Measurements from ENCODE around the gene LIAS. TPM values are rescaled to one million over a fixed set of nuclear protein-coding genes. Genes with fewer than 3 reads are reported as not detected.
"Not testable (repeated sequence)": the region's sequence is repeated elsewhere in the genome, so short reads cannot be mapped to it uniquely, and the experiment has no call there.

Gene LIAS
- total RNA-seq, 4 donors from 2014 or later, result 2.6 to 27.3 (median 13.0) TPM

- Histone ChIP-seq H3K27ac (no peak overlapping the region), H3K4me1 (no peaks in the 10 kb centered on the region), H3K4me3 (no peak overlapping the region), H3K9me3 (no peaks in the 10 kb centered on the region), H3K36me3 (no peaks in the 10 kb centered on the region), H3K27me3 (no peaks in the 10 kb centered on the region)
- no peak for DNase-seq
- WGBS, 2 donors (ENCODE audit: low coverage in 1 of 2), result 87 to 90% methylated on average over 2 to 3 of the region's 3 CpGs
- TF ChIP-seq POLR2A (IDR thresholded peaks at IDR 0.05) (no peak), EP300 (IDR thresholded peaks at IDR 0.05; ENCODE audit: low read depth) (no peak), POLR2AphosphoS5 (IDR thresholded peaks at IDR 0.05) (no peak), CTCF (IDR thresholded peaks at IDR 0.05) (no peak)
- in situ Hi-C loops (cut with MboI; ENCODE audit: low pct_ligation_motif_present in 1 of 4, low pct_unique_long_range_greater_than_20kb in 1 of 4, low sequenced_read_pairs in 3 of 4), result no loop called here
- intact Hi-C loops (cut with DNase I; ENCODE audit: low total_unique reads), result no loop called here
These were observed 36.6 kb upstream of the LIAS start for GRCh38 chr4:39422247-39422646.

- H3K27me3 ChIP-seq; H3K36me3 ChIP-seq; H3K4me3 ChIP-seq; H3K4me1 ChIP-seq; intact Hi-C loops (cut with DNase I; ENCODE audit: low total_unique reads); DNase-seq; H3K9me3 ChIP-seq; H3K27ac ChIP-seq: not testable (repeated sequence)
- 75 to 84% methylated on average over 1 of the region's 1 CpG for WGBS, 2 donors (ENCODE audit: low coverage in 1 of 2)
- in situ Hi-C loops (cut with MboI; ENCODE audit: low pct_ligation_motif_present in 1 of 4, low pct_unique_long_range_greater_than_20kb in 1 of 4, low sequenced_read_pairs in 3 of 4), result loop anchor here in 1 of 4 donors (25.0 kb wide), 1 partner anchor 538 kb away; no protein-coding TSS in a partner anchor
These were observed 33.6 kb upstream of the LIAS start for GRCh38 chr4:39425297-39425696.

GRCh38 chr4:39426728-39427127 lies 32.1 kb upstream of the LIAS start:
- in situ Hi-C loops (cut with MboI; ENCODE audit: low pct_ligation_motif_present in 1 of 4, low pct_unique_long_range_greater_than_20kb in 1 of 4, low sequenced_read_pairs in 3 of 4), result loop anchor here in 1 of 4 donors (25.0 kb wide), 1 partner anchor 539 kb away; no protein-coding TSS in a partner anchor

GRCh38 chr4:39427520-39428114 lies 31.2 kb upstream of the LIAS start:
- Histone ChIP-seq H3K4me3 (no peak overlapping the region), H3K27ac (no peak overlapping the region), H3K27me3 (no peaks in the 10 kb centered on the region), H3K36me3 (no peaks in the 10 kb centered on the region), H3K9me3 (no peaks in the 10 kb centered on the region), H3K4me1 (no peaks in the 10 kb centered on the region)
- WGBS, 2 donors (ENCODE audit: low coverage in 1 of 2), result 45 to 60% methylated on average over 10 of the region's 10 CpGs
- no peak for DNase-seq
- in situ Hi-C loops (cut with MboI; ENCODE audit: low pct_ligation_motif_present in 1 of 4, low pct_unique_long_range_greater_than_20kb in 1 of 4, low sequenced_read_pairs in 3 of 4), result loop anchor here in 1 of 4 donors (25.0 kb wide), 1 partner anchor 540 kb away; no protein-coding TSS in a partner anchor
- intact Hi-C loops (cut with DNase I; ENCODE audit: low total_unique reads), result no loop called here
- TF ChIP-seq POLR2AphosphoS5 (IDR thresholded peaks at IDR 0.05) (no peak), CTCF (IDR thresholded peaks at IDR 0.05) (no peak), POLR2A (IDR thresholded peaks at IDR 0.05) (no peak), EP300 (IDR thresholded peaks at IDR 0.05; ENCODE audit: low read depth) (no peak)

More at GRCh38 chr4:39426728-39427127, 32.1 kb upstream of the LIAS start:
- TF ChIP-seq CTCF (IDR thresholded peaks at IDR 0.05), result no peak
- no peak for TF ChIP-seq POLR2A (IDR thresholded peaks at IDR 0.05)
- no peak for TF ChIP-seq EP300 (IDR thresholded peaks at IDR 0.05; ENCODE audit: low read depth)
- no peak for TF ChIP-seq POLR2AphosphoS5 (IDR thresholded peaks at IDR 0.05)
- intact Hi-C loops (cut with DNase I; ENCODE audit: low total_unique reads), result no loop called here
- H3K9me3 ChIP-seq, result no peaks in the 10 kb centered on the region
- WGBS, 2 donors (ENCODE audit: low coverage in 1 of 2), result 92 to 100% methylated on average over 1 of the region's 1 CpG
- H3K4me3 ChIP-seq, result no peak overlapping the region
- H3K27me3 ChIP-seq, result no peaks in the 10 kb centered on the region
- no peak for DNase-seq
- H3K36me3 ChIP-seq, result no peaks in the 10 kb centered on the region
- no peak overlapping the region for H3K27ac ChIP-seq
- no peaks in the 10 kb centered on the region for H3K4me1 ChIP-seq

Measured in transverse colon (tissue), 4 donors.